Heart right ventricle (tissue), 16 donors: ENCODE results near the gene SEMA4G. TPM values are rescaled to one million over a fixed set of nuclear protein-coding genes. Genes with fewer than 3 reads are reported as not detected.
A peak's percentile ranks its signal among the peaks of the same experiment; 100 is the strongest.

ENCODE experiments used
- ATAC-seq, 8 donors: fragments of 200-7000 bp; cut with Tn5 transposase; one replicate each; pipeline ENCODE4 v1.9.1; 2020; ENCODE audit warnings: mild to moderate bottlenecking in 8 of 8, moderate library complexity in 8 of 8, moderate number of reproducible peaks in 1 of 8
- DNase-seq, 2 donors: peaks; one replicate each; pipeline ENCODE4 v3.0.0-alpha.2; 2020
- H3K27ac ChIP-seq, 10 donors: fragments of 200-600 bp; sonication (generic) in 2 of 10; one replicate each; pipeline versions ENCODE4 v1.5.0 to v1.8.0; 2020 to 2022; ENCODE audit warnings: mild to moderate bottlenecking in 3 of 10
- H3K27me3 ChIP-seq, 7 donors: fragments of 200-600 bp; one replicate each; pipeline ENCODE4 v1.8.0; 2021 to 2022; ENCODE audit warnings: mild to moderate bottlenecking in 2 of 7
- H3K36me3 ChIP-seq, 9 donors: fragments of 200-600 bp; sonication (generic) in 1 of 9; one replicate each; pipeline versions ENCODE4 v1.5.0 to v1.8.0; 2020 to 2022; ENCODE audit warnings: mild to moderate bottlenecking in 2 of 9
- H3K4me1 ChIP-seq, 9 donors: fragments of 200-600 bp; sonication (generic) in 1 of 9; one replicate each; pipeline versions ENCODE4 v1.5.0 to v1.8.0; 2020 to 2022; ENCODE audit warnings: mild to moderate bottlenecking in 4 of 9
- H3K4me3 ChIP-seq, 10 donors: fragments of 200-600 bp; sonication (generic) in 2 of 10; one replicate each; pipeline versions ENCODE4 v1.5.0 to v1.8.0; 2020 to 2022; ENCODE audit warnings: mild to moderate bottlenecking in 7 of 10, moderate library complexity in 2 of 10
- H3K9me3 ChIP-seq, 11 donors: fragments of 200-600 bp in 10 of 11; sonication (generic) in 2 of 11; one replicate each; pipeline versions ENCODE4 v1.5.0 to v1.8.0; 2013 to 2022; ENCODE audit warnings: mild to moderate bottlenecking in 2 of 11, control low read depth in 1 of 11, moderate library complexity in 1 of 11
- WGBS, 2 donors: extraction: QIAGEN DNeasy Blood & Tissue Kit; methylation state at CpG; one replicate each; pipeline ENCODE4 v1.1.7; 2013; ENCODE audit warnings: inconsistent platforms in 1 of 2; 5-methylcytosine and 5-hydroxymethylcytosine counted together
- intact Hi-C, 10 donors: fragments of 100-400 bp; cut with DNase I; formaldehyde crosslinking; loops; one replicate each; pipeline versions ENCODE4 v1.11.1 to v1.14.2; 2022
- polyA plus RNA-seq, 2 donors: library from polyadenylated mRNA; stranded (reverse); fragments of 200-250 nt; gene quantifications; one replicate each; pipeline ENCODE4 v1.2.3, GENCODE V29; 2013
- total RNA-seq, 10 donors: library from RNA; stranded (reverse); fragmentation: NEBNext Ultra II Directional in 3 of 10; extraction: Animal tissue kit (Norgen Biotek cat#: 25700) in 3 of 10; gene quantifications; one replicate each; pipeline versions ENCODE4 v1.2.1 to v1.2.4, GENCODE V29; 2021 to 2023
- TF ChIP-seq, protein P1 (sequence below), 9 donors: fragments of 200-600 bp; sonication (generic) in 2 of 9; IDR thresholded peaks; one replicate each; pipeline versions ENCODE4 v1.5.0 to v1.8.0; 2021 to 2022; ENCODE audit warnings: antibody characterized with exemption in 9 of 9, mild to moderate bottlenecking in 5 of 9, moderate library complexity in 1 of 9
- donor health status: Arrhythmogenic right ventricular cardiomyopathy.
- donor health status: ischemic (EF 13 %, LVEDD 7.1; RV severe dilation, severe dysfunction).
- donor health status: healthy with polysubstance abuse.
- donor health status: DM: no; HTN: yes; CAD: no.
- donor health status: DM: no; HTN: no; CAD: no.
- donor health status: ischemic (EF 25% LVEDD 6.9; RV normal size, moderate dysfunction).
- donor health status: ischemic (EF 25% LVEDD 5.7; RV mildly dilated, moderate dysfunction).
- donor health status: healthy.
- donor health status: DM: yes; HTN: yes; CAD: no.
- donor health status: Ischemic cardiomyopathy.
- donor health status: ischemic (EF 35%, LVEDD 5.7; RV mildly dilated, moderate dysfunction).
- donor health status: nonischemic (EF 11% LVEDD 7.7; RV severe dilation, severe dysfunction).
- donor health status: DM: yes; HTN: yes; CAD: no.
- donor health status: PGD.
- donor health status: ischemic (EF 29% LVEDD 5.4; RV normal size, mild dysfunction).
- donor health status: nonischemic (EF 23%, LVEDD 6.1; RV moderate dilation, normal function).

The SEMA4G gene
- total and polyA plus RNA-seq, 12 donors, result 0.20 to 1.6 (median 0.80) TPM

- Histone ChIP-seq H3K27ac (peak overlapping the region; percentile 98 to 100 (median 100)), H3K4me1 (peaks cover 15 to 52% (median 42%) of the 10 kb centered on the region in 9 donors), H3K27me3 (no peaks in the 10 kb centered on the region), H3K4me3 (peak overlapping the region; percentile 44 to 93 (median 85)), H3K9me3 (no peaks in the 10 kb centered on the region), H3K36me3 (peaks cover 0 to 18% (median 0%) of the 10 kb centered on the region in 9 donors)
- WGBS, 2 donors, result 1% methylated on average over 66 of the region's 66 CpGs
- TF ChIP-seq, protein P1, sequence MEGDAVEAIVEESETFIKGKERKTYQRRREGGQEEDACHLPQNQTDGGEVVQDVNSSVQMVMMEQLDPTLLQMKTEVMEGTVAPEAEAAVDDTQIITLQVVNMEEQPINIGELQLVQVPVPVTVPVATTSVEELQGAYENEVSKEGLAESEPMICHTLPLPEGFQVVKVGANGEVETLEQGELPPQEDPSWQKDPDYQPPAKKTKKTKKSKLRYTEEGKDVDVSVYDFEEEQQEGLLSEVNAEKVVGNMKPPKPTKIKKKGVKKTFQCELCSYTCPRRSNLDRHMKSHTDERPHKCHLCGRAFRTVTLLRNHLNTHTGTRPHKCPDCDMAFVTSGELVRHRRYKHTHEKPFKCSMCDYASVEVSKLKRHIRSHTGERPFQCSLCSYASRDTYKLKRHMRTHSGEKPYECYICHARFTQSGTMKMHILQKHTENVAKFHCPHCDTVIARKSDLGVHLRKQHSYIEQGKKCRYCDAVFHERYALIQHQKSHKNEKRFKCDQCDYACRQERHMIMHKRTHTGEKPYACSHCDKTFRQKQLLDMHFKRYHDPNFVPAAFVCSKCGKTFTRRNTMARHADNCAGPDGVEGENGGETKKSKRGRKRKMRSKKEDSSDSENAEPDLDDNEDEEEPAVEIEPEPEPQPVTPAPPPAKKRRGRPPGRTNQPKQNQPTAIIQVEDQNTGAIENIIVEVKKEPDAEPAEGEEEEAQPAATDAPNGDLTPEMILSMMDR (IDR thresholded peaks at IDR 0.05), result peak; percentile 76 to 96 (median 90)
- DNase-seq, result peak; percentile 73 to 87
- ATAC-seq, result peak; percentile 30 to 66 (median 56)
- intact Hi-C loops, result loop anchor here in 5 of 10 donors (1.0 to 10.0 kb wide), 5 partner anchors 15 to 67 kb away; partner anchors contain the start of genes KAZALD1 (in 2 of the 5), PDZD7 (in 1 of the 5) and SFXN3 (in 1 of the 5)
These were observed 28.3 kb downstream of the SEMA4G start for GRCh38 chr10:100997360-100998182.

DNA sequence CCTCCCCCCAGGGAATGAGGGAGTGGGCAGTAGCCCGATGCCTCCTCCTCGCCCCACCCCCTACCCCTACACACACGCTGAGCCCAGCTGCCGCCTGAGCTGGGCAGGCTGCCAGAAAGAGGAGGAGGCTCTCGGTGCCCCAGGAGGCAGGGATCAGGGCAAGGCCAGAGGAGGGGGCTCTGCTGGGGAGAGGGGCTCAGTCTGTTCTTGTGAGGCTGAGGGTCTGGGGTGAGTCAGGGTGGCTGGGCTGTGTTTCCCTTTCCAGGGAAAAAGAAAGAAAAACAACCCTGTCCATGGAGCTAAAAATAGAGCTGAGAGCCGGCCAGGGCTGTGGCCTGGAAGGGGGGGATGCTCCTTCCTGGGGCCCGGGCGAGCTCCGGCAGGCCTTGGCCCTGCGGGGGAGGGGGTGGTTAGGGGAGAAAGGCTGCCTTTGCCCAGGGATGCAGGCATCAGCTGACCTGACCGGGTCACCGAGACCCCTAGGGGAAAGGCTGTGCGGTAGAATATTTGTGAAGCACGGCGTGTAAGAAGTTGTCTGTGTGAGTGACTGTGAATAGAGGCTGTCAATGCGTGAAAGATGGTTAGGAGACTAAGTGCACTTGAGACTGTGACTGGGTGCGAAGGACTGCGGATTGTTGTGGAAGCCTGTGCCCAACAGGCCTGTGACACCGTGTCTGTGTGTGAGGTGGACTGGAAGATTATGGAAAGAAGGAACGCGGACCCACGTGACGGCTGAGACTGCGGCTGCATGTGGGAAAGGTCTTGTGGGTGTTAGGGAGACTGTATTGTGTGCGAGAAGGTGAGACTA is 29.1 kb downstream of the SEMA4G start:
- Histone ChIP-seq H3K36me3 (peaks cover 0 to 18% (median 8%) of the 10 kb centered on the region in 9 donors), H3K4me1 (peaks cover 16 to 59% (median 51%) of the 10 kb centered on the region in 9 donors), H3K27ac (peak overlapping the region; percentile 98 to 100 (median 100)), H3K9me3 (no peaks in the 10 kb centered on the region), H3K4me3 (peak overlapping the region; percentile 61 to 93 (median 85)), H3K27me3 (no peaks in the 10 kb centered on the region)
- peak; percentile 86 to 90 for DNase-seq
- intact Hi-C loops, result loop anchor here in 4 of 10 donors (1.0 to 10.0 kb wide), 5 partner anchors 14 to 66 kb away; partner anchors contain the start of genes KAZALD1 (in 2 of the 4), PDZD7 (in 1 of the 4) and SFXN3 (in 1 of the 4)
- peak; percentile 50 to 81 (median 72) for ATAC-seq
- 1% methylated on average over 25 of the region's 25 CpGs for WGBS, 2 donors
- TF ChIP-seq, protein P1 (IDR thresholded peaks at IDR 0.05), result no peak

DNA sequence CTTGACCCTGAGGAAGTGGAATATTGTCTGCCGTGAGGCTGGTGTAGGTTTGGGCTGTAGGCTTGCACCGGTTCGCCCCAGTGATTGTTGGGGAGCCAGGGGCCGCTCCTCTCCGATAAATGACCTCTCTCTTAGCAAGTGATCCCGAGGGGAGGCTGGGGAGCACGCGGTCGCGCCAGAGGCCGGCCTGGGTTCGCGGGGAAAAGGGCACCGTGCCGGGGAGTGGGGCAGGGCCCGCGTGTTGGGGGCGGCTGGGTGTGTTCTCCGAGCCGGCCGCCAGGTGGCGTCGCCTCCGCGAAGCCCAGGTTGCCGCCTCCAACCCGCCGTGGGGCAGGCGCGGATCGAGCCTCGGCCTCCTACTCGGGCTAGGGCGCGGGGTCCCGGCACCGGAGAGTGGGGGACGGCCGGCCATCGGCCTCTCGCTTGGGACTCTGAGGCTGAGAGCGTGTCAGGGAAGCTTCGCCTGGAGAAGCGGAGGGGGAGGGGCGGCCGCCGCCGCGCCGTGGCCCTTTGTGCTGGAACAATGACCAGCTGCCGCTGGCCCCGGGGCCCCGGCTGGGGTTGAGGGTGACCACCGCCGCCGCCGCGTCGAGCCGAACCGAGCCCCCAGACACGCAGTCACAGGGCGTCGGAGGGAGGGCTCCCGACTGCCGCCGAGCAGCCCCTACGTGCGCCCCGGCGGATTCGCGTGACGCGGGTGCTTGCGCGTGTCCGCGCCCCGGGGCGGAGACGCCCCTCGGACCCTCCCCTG is 29.9 kb downstream of the SEMA4G start:
- WGBS, 2 donors, result 0 to 1% methylated on average over 74 to 83 of the region's 83 CpGs
- intact Hi-C loops, result loop anchor here in 4 of 10 donors (1.0 to 10.0 kb wide), 5 partner anchors 14 to 66 kb away; partner anchors contain the start of genes KAZALD1 (in 2 of the 4), PDZD7 (in 1 of the 4) and SFXN3 (in 1 of the 4)
- peak overlapping the region; percentile 61 to 93 (median 85) for H3K4me3 ChIP-seq
- H3K27ac ChIP-seq, result peak overlapping the region; percentile 98 to 100 (median 100)
- DNase-seq (peak; percentile 84 to 88), ATAC-seq (peak; percentile 62 to 79 (median 72))
- H3K27me3 ChIP-seq, result no peaks in the 10 kb centered on the region
- peaks cover 16 to 67% (median 58%) of the 10 kb centered on the region in 9 donors for H3K4me1 ChIP-seq
- no peaks in the 10 kb centered on the region for H3K9me3 ChIP-seq
- H3K36me3 ChIP-seq, result peaks cover 0 to 20% (median 15%) of the 10 kb centered on the region in 9 donors
- TF ChIP-seq, protein P1 (IDR thresholded peaks at IDR 0.05), result peak; percentile 94 to 99 (median 97)
